ENCODE data around the gene CACNA1E.

The CACNA1E gene

DNA sequence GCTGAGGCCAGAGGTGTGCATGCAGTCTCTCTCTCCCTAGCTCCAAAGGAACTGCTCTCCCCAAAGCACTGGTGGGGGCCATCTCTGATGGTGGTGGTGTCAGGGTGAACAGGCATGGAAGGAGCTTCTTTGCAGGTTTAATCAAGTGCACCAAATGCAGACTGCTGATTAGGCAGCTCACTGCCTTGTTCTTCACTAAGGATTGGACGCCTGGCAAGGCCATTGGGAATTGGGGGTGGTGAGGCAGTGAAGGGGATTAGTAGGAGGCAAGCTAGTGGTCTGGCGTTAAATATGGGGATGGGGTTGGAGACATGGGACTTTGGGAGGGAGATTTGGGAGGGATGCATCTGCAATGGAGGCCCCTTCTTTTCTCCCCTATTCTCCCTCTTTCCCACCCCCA lies 1.5 kb downstream of the CACNA1E start:
- no peak for FAIRE-seq
- TF ChIP-seq, protein P1, sequence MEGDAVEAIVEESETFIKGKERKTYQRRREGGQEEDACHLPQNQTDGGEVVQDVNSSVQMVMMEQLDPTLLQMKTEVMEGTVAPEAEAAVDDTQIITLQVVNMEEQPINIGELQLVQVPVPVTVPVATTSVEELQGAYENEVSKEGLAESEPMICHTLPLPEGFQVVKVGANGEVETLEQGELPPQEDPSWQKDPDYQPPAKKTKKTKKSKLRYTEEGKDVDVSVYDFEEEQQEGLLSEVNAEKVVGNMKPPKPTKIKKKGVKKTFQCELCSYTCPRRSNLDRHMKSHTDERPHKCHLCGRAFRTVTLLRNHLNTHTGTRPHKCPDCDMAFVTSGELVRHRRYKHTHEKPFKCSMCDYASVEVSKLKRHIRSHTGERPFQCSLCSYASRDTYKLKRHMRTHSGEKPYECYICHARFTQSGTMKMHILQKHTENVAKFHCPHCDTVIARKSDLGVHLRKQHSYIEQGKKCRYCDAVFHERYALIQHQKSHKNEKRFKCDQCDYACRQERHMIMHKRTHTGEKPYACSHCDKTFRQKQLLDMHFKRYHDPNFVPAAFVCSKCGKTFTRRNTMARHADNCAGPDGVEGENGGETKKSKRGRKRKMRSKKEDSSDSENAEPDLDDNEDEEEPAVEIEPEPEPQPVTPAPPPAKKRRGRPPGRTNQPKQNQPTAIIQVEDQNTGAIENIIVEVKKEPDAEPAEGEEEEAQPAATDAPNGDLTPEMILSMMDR (IDR thresholded peaks at IDR 0.05; ENCODE audit: insufficient read depth, missing control alignments): no peak

DNA sequence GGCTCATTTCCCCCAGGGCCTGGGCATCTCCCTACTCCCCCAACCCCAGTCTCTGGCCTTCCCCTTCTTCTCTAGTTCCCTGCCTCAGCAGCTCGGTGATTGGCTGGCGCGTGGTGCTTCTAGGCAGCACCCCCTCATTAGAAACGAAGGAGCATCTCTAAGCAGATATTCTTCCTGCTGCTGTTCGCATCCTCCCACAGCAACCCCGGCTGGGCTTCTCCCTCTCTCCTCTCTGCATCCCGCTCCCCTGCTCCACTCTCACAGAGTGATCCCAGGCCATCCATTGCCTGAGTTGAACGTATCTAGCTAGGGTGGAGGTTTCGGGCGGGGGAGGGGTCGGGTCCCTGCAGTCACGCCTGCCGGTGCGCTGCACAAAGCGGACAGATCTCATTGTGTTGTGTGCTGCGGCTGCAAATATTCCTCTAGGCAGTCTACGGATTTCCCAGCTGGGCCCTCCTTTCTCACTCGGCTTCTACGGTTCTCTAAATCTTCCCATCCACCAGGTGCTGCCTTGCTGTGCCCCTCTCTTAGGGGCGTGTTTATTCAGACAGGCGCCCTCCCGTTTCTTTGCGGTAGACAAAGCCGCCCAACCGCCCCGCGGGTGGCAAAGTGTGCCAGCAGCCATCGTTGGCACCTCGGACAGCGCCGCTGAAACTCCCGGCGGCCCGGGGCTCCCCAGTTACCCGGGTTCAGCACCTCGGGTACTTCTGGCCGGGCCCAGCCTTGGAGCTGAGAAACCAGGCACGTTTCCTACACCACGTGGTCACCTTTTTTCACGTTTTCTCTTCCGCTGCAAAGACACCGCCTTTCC lies 2.2 kb downstream of the CACNA1E start:
- DNase-seq (ENCODE audit: insufficient read length, low spot score) (no peak), FAIRE-seq (no peak)
- TF ChIP-seq, protein P1 (IDR thresholded peaks at IDR 0.05; ENCODE audit: insufficient read depth, missing control alignments): no peak

More for the DNA sequence above, 1.5 kb downstream of the CACNA1E start:
- DNase-seq (ENCODE audit: insufficient read length, low spot score): no peak

DNA sequence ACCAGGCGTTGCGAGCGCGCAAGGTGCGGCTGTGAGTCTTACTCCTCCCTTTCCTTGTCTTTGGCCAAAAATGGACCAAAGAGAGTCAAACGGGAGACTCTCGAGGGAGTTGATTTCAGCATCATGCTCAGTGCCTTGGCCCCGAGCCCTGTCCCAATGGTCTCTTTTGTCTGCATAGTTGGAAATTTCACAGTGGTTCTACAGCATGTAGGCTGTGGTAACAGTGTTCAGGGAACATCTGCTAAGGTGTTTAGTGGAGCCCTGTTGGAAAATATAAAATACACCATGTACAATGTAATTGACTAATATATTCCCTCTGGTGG lies 2.7 kb downstream of the CACNA1E start:
- no peak for FAIRE-seq
- DNase-seq (ENCODE audit: insufficient read length, low spot score): no peak
- TF ChIP-seq, protein P1 (IDR thresholded peaks at IDR 0.05; ENCODE audit: insufficient read depth, missing control alignments): no peak

DNA sequence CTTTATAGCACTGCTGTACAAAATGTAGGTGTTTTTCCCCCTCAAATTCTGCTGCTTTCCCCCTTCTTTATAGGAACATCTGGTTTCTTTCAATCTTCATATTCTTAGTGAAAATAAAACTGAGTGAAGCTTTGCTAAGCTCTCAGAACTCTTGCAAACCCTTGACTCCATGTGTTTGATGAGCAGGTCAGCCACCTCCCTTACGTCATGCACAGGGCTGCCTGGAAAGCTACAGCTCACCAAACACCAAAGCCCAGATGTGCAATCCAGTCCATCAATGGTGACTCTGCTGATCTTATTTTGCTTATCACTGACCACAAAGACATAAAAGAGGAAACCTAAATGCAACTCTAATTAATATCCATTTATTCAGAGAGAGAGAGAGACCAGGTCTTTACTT lies 5.5 kb downstream of the CACNA1E start:
- TF ChIP-seq, protein P1 (IDR thresholded peaks at IDR 0.05; ENCODE audit: insufficient read depth, missing control alignments): no peak
- FAIRE-seq: no peak
- no peak for DNase-seq (ENCODE audit: insufficient read length, low spot score)

DNA sequence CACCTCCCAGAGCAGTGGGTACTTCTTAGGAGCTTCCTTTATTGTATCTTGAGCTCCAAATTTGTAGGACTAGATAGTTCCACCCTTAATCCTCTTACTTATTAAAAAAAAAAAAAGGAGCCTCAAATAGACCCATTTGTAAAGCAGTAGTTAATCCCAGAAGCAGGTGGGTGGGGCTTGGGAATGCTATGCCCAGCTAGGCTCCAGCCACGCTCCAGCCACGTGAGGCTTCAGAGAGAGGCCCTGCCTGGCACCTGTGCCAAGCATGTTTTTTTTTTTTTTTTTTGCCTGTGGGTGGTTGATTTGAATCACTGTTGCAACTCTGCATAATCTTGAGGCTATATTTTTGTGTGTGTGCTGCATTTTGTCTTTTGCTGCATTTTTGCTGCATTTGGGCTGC lies 7.0 kb downstream of the CACNA1E start:
- DNase-seq (ENCODE audit: insufficient read length, low spot score) (no peak), FAIRE-seq (no peak)
- TF ChIP-seq, protein P1 (IDR thresholded peaks at IDR 0.05; ENCODE audit: insufficient read depth, missing control alignments): no peak

DNA sequence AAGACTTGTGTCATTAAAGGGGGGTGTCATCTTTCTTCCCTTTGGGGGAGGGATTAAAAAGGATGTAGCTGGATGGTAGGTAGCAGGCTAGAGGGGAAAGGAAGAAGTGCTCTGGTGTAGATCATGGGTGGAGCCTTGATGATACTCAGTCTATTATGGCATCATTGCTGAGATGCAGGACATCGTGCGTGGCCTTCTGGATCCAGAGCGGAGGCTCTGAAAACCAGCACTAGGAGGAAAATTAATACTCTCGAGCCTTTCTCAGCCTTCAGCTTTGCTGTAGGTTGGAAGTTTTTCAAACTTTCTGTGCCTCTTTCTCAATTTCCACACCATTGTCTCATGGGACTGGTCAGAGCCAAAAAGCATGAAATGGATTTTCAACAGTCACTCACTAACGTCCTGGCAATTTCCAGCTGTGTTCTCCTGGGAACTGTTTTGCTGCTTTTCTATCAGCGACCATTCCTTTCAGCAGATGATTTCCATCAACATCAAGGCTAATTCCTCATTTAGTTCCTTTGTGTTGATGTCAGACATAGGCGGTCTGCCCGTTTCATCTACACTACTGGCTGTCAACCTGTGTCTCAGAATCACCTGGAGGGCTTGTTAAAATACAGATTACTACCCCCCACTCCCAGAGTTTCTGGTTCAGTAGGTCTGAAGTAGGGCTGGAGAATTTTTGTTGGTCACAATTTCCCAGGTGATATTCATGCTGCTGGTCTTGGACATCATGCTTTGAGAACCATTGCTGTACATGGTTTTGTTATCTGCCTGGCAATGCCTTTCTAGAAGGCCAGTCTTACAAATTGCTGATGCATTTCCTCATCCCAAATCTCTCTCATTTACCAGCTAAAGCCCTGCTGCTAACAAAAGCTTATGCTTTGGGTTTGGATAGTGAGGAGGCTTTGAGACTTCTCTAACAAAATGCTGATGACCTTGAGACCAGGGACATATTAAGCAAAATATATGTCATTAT lies 7.7 kb downstream of the CACNA1E start:
- FAIRE-seq: peak; percentile 6
- DNase-seq (ENCODE audit: insufficient read length, low spot score): no peak
- TF ChIP-seq, protein P1 (IDR thresholded peaks at IDR 0.05; ENCODE audit: insufficient read depth, missing control alignments): no peak
